K562 (cell line): ENCODE results near the gene KMT5B. TPM values are rescaled to one million over a fixed set of nuclear protein-coding genes. Genes with fewer than 3 reads are reported as not detected.

Experiments used
- CREB1 ChIP-seq, 2 experiments: sonication (generic) in 1 of 2; formaldehyde crosslinking in 1 of 2; IDR thresholded peaks; 2 replicates each; pipeline versions ENCODE4 v1.6.1 to v1.8.0; 2012 to 2022; ENCODE audit warnings: inconsistent platforms in 1 of 2, mild to moderate bottlenecking in 1 of 2, missing genetic modification reagents in 1 of 2, moderate library complexity in 1 of 2
- EZH2 ChIP-seq: IDR thresholded peaks from 2 replicates; pipeline ENCODE4 v1.6.1; 2012; ENCODE audit warnings: low read depth, mild to moderate bottlenecking, inconsistent platforms, low read length, borderline replicate concordance
- HES1 ChIP-seq: fragments of 450-650 bp; IDR thresholded peaks from 2 replicates; pipeline ENCODE4 v1.6.1; 2016; ENCODE audit warnings: low read depth, mild to moderate bottlenecking, moderate library complexity
- HMG20A ChIP-seq: fragments of 450-650 bp; formaldehyde crosslinking; conservative IDR thresholded peaks from 2 replicates; pipeline ENCODE4 v1.4.0; 2020; ENCODE audit warnings: mild to moderate bottlenecking, mixed read lengths
- MAFK ChIP-seq: IDR thresholded peaks from 2 replicates; pipeline ENCODE4 v1.6.1; 2011; ENCODE audit warnings: low read length, improper control_type of control experiment
- NCOA4 ChIP-seq: fragments of 450-650 bp; IDR thresholded peaks from 2 replicates; pipeline ENCODE4 v1.6.1; 2018; ENCODE audit warnings: mild to moderate bottlenecking; ENCODE audit not compliant: partially characterized antibody
- POLR2AphosphoS5 ChIP-seq: IDR thresholded peaks from 2 replicates; pipeline ENCODE4 v1.6.1; 2011; ENCODE audit warnings: mild to moderate bottlenecking, low read depth, low read length, moderate library complexity; ENCODE audit not compliant: control insufficient read depth, insufficient read depth
- XRCC5 ChIP-seq: fragments of 200-400 bp; formaldehyde crosslinking; IDR thresholded peaks from 2 replicates; pipeline ENCODE4 v1.6.1; 2017; ENCODE audit warnings: low read depth, mild to moderate bottlenecking, low read length
- ZBTB17 ChIP-seq: fragments of 450-650 bp; formaldehyde crosslinking; IDR thresholded peaks from 2 replicates; pipeline ENCODE4 v1.4.0; 2020; ENCODE audit warnings: mild to moderate bottlenecking
- ZNF263 ChIP-seq: sonication (generic); formaldehyde crosslinking; IDR thresholded peaks from 2 replicates; pipeline ENCODE4 v1.8.0; 2022; ENCODE audit warnings: mild to moderate bottlenecking, missing genetic modification reagents, borderline replicate concordance
- ZNF518B ChIP-seq: fragments of 250-450 bp; sonication (Bioruptor Pico); IDR thresholded peaks from 2 replicates; pipeline ENCODE4 v1.5.0; 2021; ENCODE audit warnings: mild to moderate bottlenecking, moderate library complexity
- ZNF584 ChIP-seq: fragments of 200-800 bp; sonication (Bioruptor generic); IDR thresholded peaks from 2 replicates; pipeline ENCODE4 v1.6.1; 2016; ENCODE audit warnings: low read depth, mild to moderate bottlenecking, missing genetic modification characterization, missing compliant biosample characterization
- polyA plus RNA-seq, 8 experiments: library from polyadenylated mRNA; depleted of rRNA in 4 of 8; stranded (reverse) in 5 of 8; unstranded in 3 of 8; fragments of >200 nt; fragmentation: Nextera tagmentation in 2 of 8; fragmentation: Illumina TruSeq in 1 of 8; extraction: Ambion mirVana in 2 of 8; extraction: Trizol in 1 of 8; gene quantifications; 2 replicates each; pipeline versions ENCODE4 v1.2.1 to v1.2.3, GENCODE V29; 2011 to 2014; ENCODE audit warnings: inconsistent platforms in 1 of 8, missing spikeins in 1 of 8
- total RNA-seq, 7 experiments: library from RNA; depleted of rRNA in 6 of 7; stranded (reverse); fragments of >200 nt in 6 of 7; fragmentation: Illumina TruSeq in 2 of 7; extraction: Trizol in 2 of 7; gene quantifications; 2 replicates each; pipeline versions ENCODE4 v1.2.1 to v1.2.3, GENCODE V29; 2011 to 2021; ENCODE audit warnings: low replicate concordance in 1 of 7
- TF ChIP-seq, protein P1 (sequence below): fragments of 250-450 bp; sonication (Bioruptor Pico); IDR thresholded peaks from 2 replicates; pipeline ENCODE4 v1.8.0; 2022; ENCODE audit warnings: moderate library complexity, mild to moderate bottlenecking, inconsistent platforms
- TF ChIP-seq, protein P2 (sequence below): sonication (generic); formaldehyde crosslinking; IDR thresholded peaks from 2 replicates; pipeline ENCODE4 v1.8.1; 2022; ENCODE audit warnings: missing genetic modification reagents
- TF ChIP-seq, protein P3 (sequence below): fragments of 450-650 bp; formaldehyde crosslinking; IDR thresholded peaks from 2 replicates; pipeline ENCODE4 v1.4.0; 2020; ENCODE audit warnings: mild to moderate bottlenecking, moderate library complexity

The KMT5B gene
- total and polyA plus RNA-seq, 9 of the 15 experiments (the other 6 are each of a cell fraction or from before 2014, with no cell fraction given) = 7.3 to 27.3 (median 20.9) TPM

GRCh38 chr11:68257477-68258362 is 44.6 kb upstream of the KMT5B start (continued):
- TF ChIP-seq, protein P1, sequence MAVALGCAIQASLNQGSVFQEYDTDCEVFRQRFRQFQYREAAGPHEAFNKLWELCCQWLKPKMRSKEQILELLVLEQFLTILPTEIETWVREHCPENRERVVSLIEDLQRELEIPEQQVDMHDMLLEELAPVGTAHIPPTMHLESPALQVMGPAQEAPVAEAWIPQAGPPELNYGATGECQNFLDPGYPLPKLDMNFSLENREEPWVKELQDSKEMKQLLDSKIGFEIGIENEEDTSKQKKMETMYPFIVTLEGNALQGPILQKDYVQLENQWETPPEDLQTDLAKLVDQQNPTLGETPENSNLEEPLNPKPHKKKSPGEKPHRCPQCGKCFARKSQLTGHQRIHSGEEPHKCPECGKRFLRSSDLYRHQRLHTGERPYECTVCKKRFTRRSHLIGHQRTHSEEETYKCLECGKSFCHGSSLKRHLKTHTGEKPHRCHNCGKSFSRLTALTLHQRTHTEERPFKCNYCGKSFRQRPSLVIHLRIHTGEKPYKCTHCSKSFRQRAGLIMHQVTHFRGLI (CRISPR knock-in tag) = peak; percentile 85; the same call in 1 of the 2 replicates
- TF ChIP-seq, protein P2, sequence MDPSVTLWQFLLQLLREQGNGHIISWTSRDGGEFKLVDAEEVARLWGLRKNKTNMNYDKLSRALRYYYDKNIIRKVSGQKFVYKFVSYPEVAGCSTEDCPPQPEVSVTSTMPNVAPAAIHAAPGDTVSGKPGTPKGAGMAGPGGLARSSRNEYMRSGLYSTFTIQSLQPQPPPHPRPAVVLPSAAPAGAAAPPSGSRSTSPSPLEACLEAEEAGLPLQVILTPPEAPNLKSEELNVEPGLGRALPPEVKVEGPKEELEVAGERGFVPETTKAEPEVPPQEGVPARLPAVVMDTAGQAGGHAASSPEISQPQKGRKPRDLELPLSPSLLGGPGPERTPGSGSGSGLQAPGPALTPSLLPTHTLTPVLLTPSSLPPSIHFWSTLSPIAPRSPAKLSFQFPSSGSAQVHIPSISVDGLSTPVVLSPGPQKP = no peak
- no peak for TF ChIP-seq EZH2
- TF ChIP-seq HMG20A = no peak
- peak; percentile 86 for TF ChIP-seq ZBTB17 (CRISPR knock-in tag)
- TF ChIP-seq NCOA4 = no peak
- peak; percentile 24; the same call in 1 of the 2 replicates for TF ChIP-seq XRCC5
- TF ChIP-seq ZNF584 (CRISPR knock-in tag) = peak; percentile 52; the same call in 1 of the 2 replicates
- TF ChIP-seq, protein P3, sequence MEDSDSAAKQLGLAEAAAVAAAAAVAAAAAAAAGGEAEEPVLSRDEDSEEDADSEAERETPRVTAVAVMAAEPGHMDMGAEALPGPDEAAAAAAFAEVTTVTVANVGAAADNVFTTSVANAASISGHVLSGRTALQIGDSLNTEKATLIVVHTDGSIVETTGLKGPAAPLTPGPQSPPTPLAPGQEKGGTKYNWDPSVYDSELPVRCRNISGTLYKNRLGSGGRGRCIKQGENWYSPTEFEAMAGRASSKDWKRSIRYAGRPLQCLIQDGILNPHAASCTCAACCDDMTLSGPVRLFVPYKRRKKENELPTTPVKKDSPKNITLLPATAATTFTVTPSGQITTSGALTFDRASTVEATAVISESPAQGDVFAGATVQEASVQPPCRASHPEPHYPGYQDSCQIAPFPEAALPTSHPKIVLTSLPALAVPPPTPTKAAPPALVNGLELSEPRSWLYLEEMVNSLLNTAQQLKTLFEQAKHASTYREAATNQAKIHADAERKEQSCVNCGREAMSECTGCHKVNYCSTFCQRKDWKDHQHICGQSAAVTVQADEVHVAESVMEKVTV (CRISPR knock-in tag) = peak; percentile 94
- no peak for TF ChIP-seq MAFK
- TF ChIP-seq HES1 = no peak
- no peak for TF ChIP-seq ZNF518B (CRISPR knock-in tag)
- no peak for TF ChIP-seq CREB1 (IDR thresholded peaks at IDR 0.05)
- TF ChIP-seq CREB1 (CRISPR knock-in tag; IDR thresholded peaks at IDR 0.05) = no peak
- no peak for TF ChIP-seq POLR2AphosphoS5
- 0 out of 2 replicates have a peak, but pooled peaks have one; percentile 26 for TF ChIP-seq ZNF263 (CRISPR knock-in tag)
